Endothelial cell of umbilical vein (primary cell): Measurements from ENCODE around the gene PKD1L1. TPM values are rescaled to one million over a fixed set of nuclear protein-coding genes. Genes with fewer than 3 reads are reported as not detected.

Source experiments
- BruUV-seq: library from RNA; stranded (reverse); fragments of 400-500 nt; replicated peaks from 2 replicates; lab custom pipeline; 2021; lab: Mats Ljungman, UMichigan
- CTCF ChIA-PET: fragments of 300-600, 350-600 bp; sonication (Branson Sonifier 250); formaldehyde crosslinking; loops from one replicate; lab custom pipeline; 2021; ENCODE audit warnings: antibody characterized with exemption, inconsistent platforms; lab: Charles Lee
- POLR2A ChIA-PET: fragments of 300-600, 350-600 bp; sonication (Branson Sonifier 250); formaldehyde crosslinking; loops from one replicate; lab custom pipeline; 2021; ENCODE audit warnings: antibody characterized with exemption, inconsistent platforms; lab: Charles Lee
- DNase-seq: peaks from one replicate; pipeline ENCODE4 v3.0.0-alpha.2; 2011; ENCODE audit warnings: low read depth, low spot score
- FAIRE-seq: peaks from 2 replicates; lab custom pipeline; 2011; peaks lifted over from hg19 to GRCh38; lab: Jason Lieb, UNC
- H2AFZ ChIP-seq: 2 replicates; pipeline ENCODE4 v1.6.0; 2012; ENCODE audit warnings: low read depth, low read length, control low read depth, inconsistent platforms
- H3K27ac ChIP-seq: 2 replicates; pipeline ENCODE4 v1.5.1; 2011; ENCODE audit warnings: low read depth, mild to moderate bottlenecking, control low read depth, low read length, moderate library complexity; ENCODE audit not compliant: insufficient read depth
- H3K27me3 ChIP-seq, 2 experiments: 2 replicates each; pipeline versions ENCODE4 v1.6.0 to v1.6.1; 2011; ENCODE audit warnings: low read length in 2 of 2, mixed read lengths in 1 of 2; ENCODE audit not compliant: control insufficient read depth in 2 of 2, insufficient read depth in 2 of 2
- H3K36me3 ChIP-seq, 2 experiments: 2 replicates in 1 of 2; 3 replicates in 1 of 2; pipeline ENCODE4 v1.5.1; 2011; ENCODE audit warnings: low read length in 2 of 2, mild to moderate bottlenecking in 1 of 2, moderate library complexity in 1 of 2; ENCODE audit not compliant: control insufficient read depth in 2 of 2, insufficient read depth in 2 of 2; ENCODE audit errors: extremely low read depth in 1 of 2
- H3K4me1 ChIP-seq: 3 replicates; pipeline ENCODE4 v1.5.1; 2011; ENCODE audit warnings: mild to moderate bottlenecking, low read length; ENCODE audit not compliant: control insufficient read depth, insufficient read depth; ENCODE audit errors: extremely low read depth
- H3K4me2 ChIP-seq: 2 replicates; pipeline ENCODE4 v1.6.1; 2011; ENCODE audit warnings: low read length, control low read depth, mixed read lengths; ENCODE audit not compliant: insufficient read depth
- H3K4me3 ChIP-seq, 3 experiments: fragments of 200-600 bp in 1 of 3; sonication (generic), shearing (Covaris generic) in 1 of 3; replicated peaks in 1 of 3; 2 replicates each; pipeline ENCODE4 v1.5.1; 2011 to 2016; ENCODE audit warnings: control low read depth in 3 of 3, low read length in 3 of 3, mild to moderate bottlenecking in 2 of 3, inconsistent platforms in 1 of 3, low read depth in 1 of 3, moderate library complexity in 1 of 3; ENCODE audit not compliant: insufficient read depth in 1 of 3
- H3K79me2 ChIP-seq: 2 replicates; pipeline ENCODE4 v1.6.0; 2012; ENCODE audit warnings: low read length, inconsistent platforms; ENCODE audit not compliant: control insufficient read depth, insufficient read depth
- H3K9ac ChIP-seq: replicated peaks from 2 replicates; pipeline ENCODE3; 2011; ENCODE audit warnings: low read length, control low read depth; ENCODE audit not compliant: insufficient read depth; ENCODE audit errors: extremely low read depth
- H3K9me1 ChIP-seq: replicated peaks from 3 replicates; pipeline ENCODE4 v1.6.0; 2011; ENCODE audit warnings: mild to moderate bottlenecking, low read length; ENCODE audit not compliant: control insufficient read depth, insufficient read depth; ENCODE audit errors: extremely low read depth
- H3K9me3 ChIP-seq: replicated peaks from 2 replicates; pipeline ENCODE4 v1.5.1; 2012; ENCODE audit warnings: low read length, inconsistent platforms; ENCODE audit not compliant: control insufficient read depth, insufficient read depth
- H4K20me1 ChIP-seq: replicated peaks from 2 replicates; pipeline ENCODE3; 2011; ENCODE audit warnings: mild to moderate bottlenecking, low read length; ENCODE audit not compliant: control insufficient read depth, insufficient read depth; ENCODE audit errors: extremely low read depth
- EZH2 ChIP-seq: IDR thresholded peaks from 2 replicates; pipeline ENCODE4 v1.6.1; 2012; ENCODE audit warnings: borderline replicate concordance, low read depth, mild to moderate bottlenecking, moderate library complexity, low read length, inconsistent platforms; ENCODE audit not compliant: severe bottlenecking
- FOS ChIP-seq: IDR thresholded peaks from 2 replicates; pipeline ENCODE4 v1.6.1; 2011; ENCODE audit warnings: mild to moderate bottlenecking, low read length, moderate library complexity, borderline replicate concordance; ENCODE audit not compliant: insufficient read depth
- GATA2 ChIP-seq: IDR thresholded peaks from 2 replicates; pipeline ENCODE4 v1.7.0; 2011; ENCODE audit warnings: low read depth, mild to moderate bottlenecking, moderate library complexity, mixed read lengths, low read length; ENCODE audit not compliant: insufficient read length, insufficient read depth
- JUN ChIP-seq: IDR thresholded peaks from 2 replicates; pipeline ENCODE4 v1.6.1; 2011; ENCODE audit warnings: borderline replicate concordance, low read depth; ENCODE audit not compliant: insufficient read length, insufficient read depth
- MYC ChIP-seq: IDR thresholded peaks from one replicate; pipeline ENCODE4 v1.6.1; 2011; ENCODE audit warnings: mild to moderate bottlenecking, low read depth, low read length
- POLR2A ChIP-seq: IDR thresholded peaks from 2 replicates; pipeline ENCODE4 v1.6.1; 2012; ENCODE audit warnings: low read depth, mild to moderate bottlenecking, control low read depth, low read length
- POLR2AphosphoS5 ChIP-seq: IDR thresholded peaks from 2 replicates; pipeline ENCODE4 v1.6.1; 2012; ENCODE audit warnings: low read depth, mild to moderate bottlenecking, control low read depth, low read length, moderate library complexity; ENCODE audit not compliant: insufficient read depth
- dilution Hi-C: fragments of 300-500 bp; cut with MboI; formaldehyde crosslinking; loops from one replicate; pipeline ENCODE4 v1.15.0; 2019; ENCODE audit warnings: low sequenced_read_pairs; ENCODE audit not compliant: extremely low pct_ligation_motif_present
- intact Hi-C: fragments of 100-400 bp; cut with micrococcal nuclease; formaldehyde crosslinking; loops from one replicate; pipeline ENCODE4 v1.10.0; 2022
- polyA plus RNA-seq, 4 experiments: library from polyadenylated mRNA; depleted of rRNA in 3 of 4; stranded (reverse) in 3 of 4; unstranded in 1 of 4; fragments of >200 nt; gene quantifications; 2 replicates each; pipeline versions ENCODE4 v1.2.1 to v1.2.3, GENCODE V29; 2011 to 2012; ENCODE audit warnings: missing spikeins in 1 of 4
- total RNA-seq: library from RNA; stranded (reverse); gene quantifications from 2 replicates; pipeline ENCODE4 v1.2.3, GENCODE V29; 2021
- TF ChIP-seq, protein P1 (sequence below): IDR thresholded peaks from 2 replicates; pipeline ENCODE4 v1.6.1; 2011; ENCODE audit not compliant: insufficient read depth, insufficient read length
- TF ChIP-seq, protein P2 (sequence below), 2 donors: IDR thresholded peaks; 1 replicate in 1 of 2; 2 replicates in 1 of 2; pipeline ENCODE4 v1.5.1; 2011; ENCODE audit warnings: low read length in 2 of 2, mild to moderate bottlenecking in 2 of 2, moderate library complexity in 2 of 2, control low read depth in 1 of 2, inconsistent platforms in 1 of 2, low read depth in 1 of 2; ENCODE audit not compliant: insufficient read depth in 1 of 2; ENCODE audit errors: extremely low read depth in 1 of 2

PKD1L1 gene
- total and polyA plus RNA-seq, 2 donors (not counting 3 experiments of a cell fraction or from before 2014, with no cell fraction given) = 4.1 to 5.9 TPM

DNA sequence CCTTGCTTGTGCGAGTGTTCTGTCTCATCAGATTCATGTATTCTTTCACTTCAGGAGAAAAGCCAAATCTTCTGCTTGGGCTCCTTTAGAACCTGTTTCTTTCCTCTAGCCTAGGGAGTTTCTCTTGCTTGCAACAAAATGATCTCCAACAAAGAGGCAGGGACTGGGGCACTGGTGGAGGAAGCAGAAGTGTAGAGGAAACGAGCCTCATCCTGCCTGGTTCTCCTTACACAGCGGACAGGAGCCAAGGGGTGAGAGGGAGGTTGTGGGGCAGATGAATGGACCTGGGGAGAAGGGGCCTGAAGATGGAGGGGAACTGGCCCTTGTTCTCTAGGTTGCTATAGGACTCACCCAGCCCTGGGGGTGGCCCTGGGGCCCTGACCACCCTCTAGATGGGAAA is 141.1 kb downstream of the PKD1L1 start:
- Histone ChIP-seq H2AFZ (peak overlapping the region; percentile 88), H3K27ac (peak overlapping the region; percentile 36), H3K9me3 (no peaks in the 10 kb centered on the region), H3K9ac (no peak overlapping the region), H3K79me2 (no peaks in the 10 kb centered on the region), H3K9me1 (no peaks in the 10 kb centered on the region), H3K27me3 (no peaks in the 10 kb centered on the region), H4K20me1 (no peaks in the 10 kb centered on the region), H3K4me1 (peaks cover 31% of the 10 kb centered on the region), H3K4me2 (peak overlapping the region; percentile 17), H3K4me3 (no peak overlapping the region), H3K36me3 (no peaks in the 10 kb centered on the region)
- DNase-seq = peak; percentile 64
- peak; percentile 78 for FAIRE-seq
- CTCF ChIA-PET = interaction anchor here (0.9 to 2.2 kb wide), 2 partner anchors 12 to 23 kb away, joined by 3 to 16 read pairs; no protein-coding TSS in a partner anchor
- BruUV-seq = no TSS peak
- POLR2A ChIA-PET = no interaction called here
- intact Hi-C loops (no loop called here), dilution Hi-C loops (no loop called here)
- TF ChIP-seq, protein P1, sequence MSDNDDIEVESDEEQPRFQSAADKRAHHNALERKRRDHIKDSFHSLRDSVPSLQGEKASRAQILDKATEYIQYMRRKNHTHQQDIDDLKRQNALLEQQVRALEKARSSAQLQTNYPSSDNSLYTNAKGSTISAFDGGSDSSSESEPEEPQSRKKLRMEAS = no peak
- no peak for TF ChIP-seq MYC
- TF ChIP-seq FOS = no peak
- no peak for TF ChIP-seq GATA2
- no peak for TF ChIP-seq JUN
- TF ChIP-seq POLR2A = no peak
- TF ChIP-seq EZH2 = no peak
- TF ChIP-seq POLR2AphosphoS5 = no peak
- TF ChIP-seq, protein P2, sequence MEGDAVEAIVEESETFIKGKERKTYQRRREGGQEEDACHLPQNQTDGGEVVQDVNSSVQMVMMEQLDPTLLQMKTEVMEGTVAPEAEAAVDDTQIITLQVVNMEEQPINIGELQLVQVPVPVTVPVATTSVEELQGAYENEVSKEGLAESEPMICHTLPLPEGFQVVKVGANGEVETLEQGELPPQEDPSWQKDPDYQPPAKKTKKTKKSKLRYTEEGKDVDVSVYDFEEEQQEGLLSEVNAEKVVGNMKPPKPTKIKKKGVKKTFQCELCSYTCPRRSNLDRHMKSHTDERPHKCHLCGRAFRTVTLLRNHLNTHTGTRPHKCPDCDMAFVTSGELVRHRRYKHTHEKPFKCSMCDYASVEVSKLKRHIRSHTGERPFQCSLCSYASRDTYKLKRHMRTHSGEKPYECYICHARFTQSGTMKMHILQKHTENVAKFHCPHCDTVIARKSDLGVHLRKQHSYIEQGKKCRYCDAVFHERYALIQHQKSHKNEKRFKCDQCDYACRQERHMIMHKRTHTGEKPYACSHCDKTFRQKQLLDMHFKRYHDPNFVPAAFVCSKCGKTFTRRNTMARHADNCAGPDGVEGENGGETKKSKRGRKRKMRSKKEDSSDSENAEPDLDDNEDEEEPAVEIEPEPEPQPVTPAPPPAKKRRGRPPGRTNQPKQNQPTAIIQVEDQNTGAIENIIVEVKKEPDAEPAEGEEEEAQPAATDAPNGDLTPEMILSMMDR (IDR thresholded peaks at IDR 0.05; ENCODE audit: extremely low read depth in 1 of 2, insufficient read depth in 1 of 2, low read depth in 1 of 2, low read length in 2 of 2) = no peak
